Activated CD4-positive, alpha-beta T cell treated with anti-CD3 and anti-CD28 coated beads for 24 hours (primary cell): ENCODE measurements around the gene TIAM1.

Source experiments
- DNase-seq, 2 donors: peaks; one replicate each; pipeline ENCODE4 v3.0.0-alpha.2; 2020; ENCODE audit warnings: low read depth in 2 of 2

The TIAM1 gene

GRCh38 chr21:31354604-31355443, 10.8 kb upstream of the TIAM1 start:
- peak; percentile 56 to 66 for DNase-seq

- no peak for DNase-seq
These were observed 10.1 kb upstream of the TIAM1 start for GRCh38 chr21:31354122-31354521.

GRCh38 chr21:31352836-31353235, 8.8 kb upstream of the TIAM1 start:
- no peak for DNase-seq

- DNase-seq: no peak
These were observed 7.9 kb upstream of the TIAM1 start for GRCh38 chr21:31351960-31352359.

GRCh38 chr21:31351438-31351837, 7.4 kb upstream of the TIAM1 start:
- DNase-seq: no peak

GRCh38 chr21:31349208-31349607, 5.1 kb upstream of the TIAM1 start:
- DNase-seq: no peak

GRCh38 chr21:31348188-31348587, 4.1 kb upstream of the TIAM1 start:
- no peak for DNase-seq

GRCh38 chr21:31347435-31348032, 3.5 kb upstream of the TIAM1 start:
- DNase-seq: no peak

- DNase-seq: no peak
These were observed 2.3 kb upstream of the TIAM1 start for GRCh38 chr21:31346256-31346821.

- no peak for DNase-seq
These were observed 1.1 kb upstream of the TIAM1 start for GRCh38 chr21:31345136-31345535.

GRCh38 chr21:31343030-31343510, 991 bp downstream of the TIAM1 start:
- no peak for DNase-seq

GRCh38 chr21:31342348-31342747, 1.7 kb downstream of the TIAM1 start:
- no peak for DNase-seq

- no peak for DNase-seq
These were observed 3.0 kb downstream of the TIAM1 start for GRCh38 chr21:31340942-31341487.

- DNase-seq: no peak
These were observed 3.5 kb downstream of the TIAM1 start for GRCh38 chr21:31340514-31340913.

GRCh38 chr21:31339721-31340120, 4.3 kb downstream of the TIAM1 start:
- DNase-seq: no peak

- no peak for DNase-seq
These were observed 5.1 kb downstream of the TIAM1 start for GRCh38 chr21:31338908-31339368.

GRCh38 chr21:31337996-31338907, 5.8 kb downstream of the TIAM1 start:
- no peak for DNase-seq

- DNase-seq: no peak
These were observed 7.0 kb downstream of the TIAM1 start for GRCh38 chr21:31337086-31337485.

GRCh38 chr21:31336739-31337040, 7.4 kb downstream of the TIAM1 start:
- no peak for DNase-seq

- DNase-seq: no peak
These were observed 7.9 kb downstream of the TIAM1 start for GRCh38 chr21:31335957-31336738.

- no peak for DNase-seq
These were observed 9.4 kb downstream of the TIAM1 start for GRCh38 chr21:31334648-31335121.
